Upper lobe of right lung (tissue), 1 donor: ENCODE data around the gene FAM180A. TPM values are rescaled to one million over a fixed set of nuclear protein-coding genes. Genes with fewer than 3 reads are reported as not detected.
"Not testable (repeated sequence)": the region's sequence is repeated elsewhere in the genome, so short reads cannot be mapped to it uniquely, and the experiment has no call there.

Experiments
- ATAC-seq: fragments of 200-7000 bp; cut with Tn5 transposase; one replicate; pipeline ENCODE4 v1.9.1; 2020; ENCODE audit warnings: mild to moderate bottlenecking, moderate library complexity
- DNase-seq: peaks from one replicate; pipeline ENCODE4 v3.0.0-alpha.2; 2020
- H3K27ac ChIP-seq: fragments of 200-600 bp; one replicate; pipeline ENCODE4 v1.8.0; 2022
- H3K27me3 ChIP-seq: fragments of 200-600 bp; one replicate; pipeline ENCODE4 v1.8.0; 2022; ENCODE audit warnings: mild to moderate bottlenecking
- H3K36me3 ChIP-seq: fragments of 200-600 bp; one replicate; pipeline ENCODE4 v1.8.0; 2022
- H3K4me1 ChIP-seq: fragments of 200-600 bp; one replicate; pipeline ENCODE4 v1.8.0; 2022
- H3K4me3 ChIP-seq: fragments of 200-600 bp; one replicate; pipeline ENCODE4 v1.8.0; 2022; ENCODE audit warnings: mild to moderate bottlenecking
- H3K9me3 ChIP-seq: fragments of 200-600 bp; one replicate; pipeline ENCODE4 v1.8.0; 2022
- intact Hi-C: fragments of 100-400 bp; cut with DNase I; formaldehyde crosslinking; loops from one replicate; pipeline ENCODE4 v1.11.0; 2022
- total RNA-seq: library from RNA; stranded (reverse); fragmentation: NEBNext Ultra II Directional; extraction: Animal tissue kit (Norgen Biotek cat#: 25700); gene quantifications from one replicate; pipeline ENCODE4 v1.2.1, GENCODE V29; 2021
- TF ChIP-seq, protein P1 (sequence below): fragments of 200-600 bp; IDR thresholded peaks from one replicate; pipeline ENCODE4 v1.8.0; 2022; ENCODE audit warnings: antibody characterized with exemption
- donor health status: DM: no; HTN: yes; CAD: no; lungs with severe emphysema.

Gene FAM180A
- total RNA-seq, 1 donor from 2014 or later: 6.8 TPM

DNA sequence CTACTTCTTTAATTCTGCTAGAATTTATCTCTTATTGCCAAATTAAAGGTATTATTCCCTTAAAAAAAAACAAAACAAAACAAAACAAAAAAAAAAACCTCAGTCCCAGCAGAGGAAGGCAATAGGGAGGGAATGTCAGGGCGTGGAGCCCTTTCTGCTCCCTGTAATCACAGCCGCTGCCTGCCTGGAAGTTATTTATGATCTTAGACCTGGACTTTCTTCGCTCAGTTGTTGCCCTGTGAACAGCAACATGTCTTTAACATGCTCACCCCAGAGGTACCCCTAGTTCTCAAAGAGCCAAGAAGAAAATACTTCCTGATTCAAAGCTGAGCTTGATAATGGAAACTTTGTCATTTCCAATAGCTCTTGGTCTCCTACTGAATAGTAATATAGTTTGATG is 7.7 kb downstream of the FAM180A start:
- intact Hi-C loops: no loop called here
- Histone ChIP-seq H3K27me3 (no peaks in the 10 kb centered on the region), H3K36me3 (no peaks in the 10 kb centered on the region), H3K27ac (no peak overlapping the region), H3K9me3 (no peaks in the 10 kb centered on the region), H3K4me3 (no peak overlapping the region), H3K4me1 (peaks cover 5% of the 10 kb centered on the region)
- no peak for DNase-seq
- ATAC-seq: no peak
- TF ChIP-seq, protein P1, sequence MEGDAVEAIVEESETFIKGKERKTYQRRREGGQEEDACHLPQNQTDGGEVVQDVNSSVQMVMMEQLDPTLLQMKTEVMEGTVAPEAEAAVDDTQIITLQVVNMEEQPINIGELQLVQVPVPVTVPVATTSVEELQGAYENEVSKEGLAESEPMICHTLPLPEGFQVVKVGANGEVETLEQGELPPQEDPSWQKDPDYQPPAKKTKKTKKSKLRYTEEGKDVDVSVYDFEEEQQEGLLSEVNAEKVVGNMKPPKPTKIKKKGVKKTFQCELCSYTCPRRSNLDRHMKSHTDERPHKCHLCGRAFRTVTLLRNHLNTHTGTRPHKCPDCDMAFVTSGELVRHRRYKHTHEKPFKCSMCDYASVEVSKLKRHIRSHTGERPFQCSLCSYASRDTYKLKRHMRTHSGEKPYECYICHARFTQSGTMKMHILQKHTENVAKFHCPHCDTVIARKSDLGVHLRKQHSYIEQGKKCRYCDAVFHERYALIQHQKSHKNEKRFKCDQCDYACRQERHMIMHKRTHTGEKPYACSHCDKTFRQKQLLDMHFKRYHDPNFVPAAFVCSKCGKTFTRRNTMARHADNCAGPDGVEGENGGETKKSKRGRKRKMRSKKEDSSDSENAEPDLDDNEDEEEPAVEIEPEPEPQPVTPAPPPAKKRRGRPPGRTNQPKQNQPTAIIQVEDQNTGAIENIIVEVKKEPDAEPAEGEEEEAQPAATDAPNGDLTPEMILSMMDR: no peak

DNA sequence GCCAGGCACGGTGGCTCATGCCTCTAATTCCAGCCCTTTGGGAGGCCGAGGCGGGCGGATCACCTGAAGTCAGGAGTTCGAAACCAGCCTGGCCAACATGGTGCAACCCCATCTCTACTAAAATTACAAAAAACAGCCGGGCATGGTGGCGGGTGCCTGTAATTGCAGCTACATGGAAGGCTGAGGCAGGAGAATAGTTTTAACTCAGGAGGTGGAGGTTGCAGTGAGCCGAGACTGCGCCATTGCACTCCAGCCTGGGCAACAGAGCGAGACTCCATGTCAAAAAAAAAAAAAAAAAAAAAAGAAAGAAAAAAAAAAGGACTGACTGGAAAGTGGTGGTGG is 11.3 kb downstream of the FAM180A start:
- ATAC-seq, H3K36me3 ChIP-seq, H3K4me3 ChIP-seq, intact Hi-C loops, DNase-seq, H3K27me3 ChIP-seq, H3K4me1 ChIP-seq, H3K27ac ChIP-seq, H3K9me3 ChIP-seq: not testable (repeated sequence)

- Histone ChIP-seq H3K27ac (no peak overlapping the region), H3K36me3 (no peaks in the 10 kb centered on the region), H3K4me3 (no peak overlapping the region), H3K4me1 (no peaks in the 10 kb centered on the region), H3K27me3 (no peaks in the 10 kb centered on the region), H3K9me3 (no peaks in the 10 kb centered on the region)
- ATAC-seq (no peak), DNase-seq (no peak)
- TF ChIP-seq, protein P1: no peak
- intact Hi-C loops: no loop called here
These were observed 11.9 kb downstream of the FAM180A start for GRCh38 chr7:135736586-135737305.

GRCh38 chr7:135734343-135734689 is 14.3 kb downstream of the FAM180A start:
- intact Hi-C loops: no loop called here
- no peak overlapping the region for H3K4me3 ChIP-seq
- DNase-seq (no peak), ATAC-seq (no peak)
- no peak overlapping the region for H3K27ac ChIP-seq
- H3K27me3 ChIP-seq: no peaks in the 10 kb centered on the region
- TF ChIP-seq, protein P1: no peak
- H3K36me3 ChIP-seq: no peaks in the 10 kb centered on the region
- no peaks in the 10 kb centered on the region for H3K9me3 ChIP-seq
- no peaks in the 10 kb centered on the region for H3K4me1 ChIP-seq

GRCh38 chr7:135733603-135734342 is 14.8 kb downstream of the FAM180A start:
- H3K9me3 ChIP-seq: no peaks in the 10 kb centered on the region
- no peak overlapping the region for H3K27ac ChIP-seq
- H3K4me1 ChIP-seq: no peaks in the 10 kb centered on the region
- DNase-seq (no peak), ATAC-seq (peak; percentile 23)
- intact Hi-C loops: no loop called here
- TF ChIP-seq, protein P1: no peak
- no peaks in the 10 kb centered on the region for H3K36me3 ChIP-seq
- H3K27me3 ChIP-seq: no peaks in the 10 kb centered on the region
- no peak overlapping the region for H3K4me3 ChIP-seq

DNA sequence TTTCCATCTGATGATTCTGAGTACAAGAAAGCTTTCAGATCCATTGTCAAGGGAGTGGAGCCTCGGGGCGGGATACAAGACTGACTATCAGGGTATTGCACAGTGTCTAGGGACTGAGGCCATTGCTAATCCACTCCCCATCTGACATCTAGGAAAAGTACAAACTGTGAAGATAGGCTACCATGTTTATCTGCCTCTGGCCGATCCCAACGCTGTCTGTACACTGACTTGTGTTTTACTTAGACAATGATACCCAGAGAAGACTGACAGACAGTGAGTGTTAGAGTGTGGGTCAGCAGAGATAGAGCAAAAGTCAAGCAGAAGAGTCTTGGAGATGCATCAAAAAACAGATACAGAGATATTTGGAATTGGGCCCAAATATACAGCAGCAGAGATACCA is 17.5 kb downstream of the FAM180A start:
- TF ChIP-seq, protein P1: no peak
- no peaks in the 10 kb centered on the region for H3K36me3 ChIP-seq
- ATAC-seq (no peak), DNase-seq (no peak)
- H3K4me3 ChIP-seq: no peak overlapping the region
- H3K27ac ChIP-seq: no peak overlapping the region
- H3K27me3 ChIP-seq: no peaks in the 10 kb centered on the region
- H3K4me1 ChIP-seq: no peaks in the 10 kb centered on the region
- H3K9me3 ChIP-seq: no peaks in the 10 kb centered on the region
- intact Hi-C loops: no loop called here
